GM23338 (cell line): ENCODE measurements around the gene CUL7. TPM values are rescaled to one million over a fixed set of nuclear protein-coding genes. Genes with fewer than 3 reads are reported as not detected.

Experiments used
- ATAC-seq: fragments of 200-7000 bp; cut with Tn5 transposase; 3 replicates; pipeline ENCODE4 v1.9.1; 2020
- DNase-seq: peaks from one replicate; pipeline ENCODE4 v3.0.0-alpha.2; 2015; ENCODE audit warnings: low spot score
- H2AFZ ChIP-seq: fragments of 200-600 bp; sonication (generic); 2 replicates; pipeline ENCODE4 v1.8.0; 2016; ENCODE audit warnings: antibody characterized with exemption, mild to moderate bottlenecking, moderate library complexity
- H3F3A ChIP-seq: fragments of 200-600 bp; sonication (generic); replicated peaks from 2 replicates; pipeline ENCODE4 v1.8.0; 2017; ENCODE audit warnings: antibody characterized with exemption, mixed run types, low read depth
- H3K27ac ChIP-seq: fragments of 200-600 bp; sonication (generic); 2 replicates; pipeline ENCODE4 v1.6.1; 2016; ENCODE audit warnings: low read depth
- H3K27me3 ChIP-seq: fragments of 200-600 bp; sonication (generic); 2 replicates; pipeline ENCODE4 v1.8.0; 2016; ENCODE audit warnings: mild to moderate bottlenecking, mixed run types, moderate library complexity; ENCODE audit not compliant: insufficient read depth
- H3K36me3 ChIP-seq: fragments of 200-600 bp; sonication (generic); 2 replicates; pipeline ENCODE4 v1.8.0; 2016; ENCODE audit warnings: mild to moderate bottlenecking; ENCODE audit not compliant: insufficient read depth
- H3K4me1 ChIP-seq: fragments of 200-600 bp; sonication (generic); 2 replicates; pipeline ENCODE4 v1.8.0; 2016; ENCODE audit warnings: mild to moderate bottlenecking, moderate library complexity; ENCODE audit not compliant: insufficient read depth
- H3K4me2 ChIP-seq: fragments of 200-600 bp; sonication (generic); 2 replicates; pipeline ENCODE4 v1.7.1; 2017; ENCODE audit warnings: mixed run types
- H3K4me3 ChIP-seq: fragments of 200-600 bp; sonication (generic); 2 replicates; pipeline ENCODE4 v1.6.1; 2016; ENCODE audit warnings: mixed run types
- H3K79me2 ChIP-seq: fragments of 200-600 bp; sonication (generic); replicated peaks from 2 replicates; pipeline ENCODE4 v1.8.0; 2017; ENCODE audit warnings: mild to moderate bottlenecking; ENCODE audit not compliant: insufficient read depth
- H3K9me2 ChIP-seq: fragments of 200-600 bp; sonication (generic); 2 replicates; pipeline ENCODE4 v1.8.0; 2017; ENCODE audit not compliant: insufficient read depth
- H4K20me1 ChIP-seq: fragments of 200-600 bp; sonication (generic); replicated peaks from 2 replicates; pipeline ENCODE4 v1.8.0; 2017; ENCODE audit warnings: mild to moderate bottlenecking; ENCODE audit not compliant: insufficient read depth
- H3K27ac Mint-ChIP-seq: 2 replicates; pipeline ENCODE4 v1.8.0; 2020; ENCODE audit warnings: inconsistent platforms, mild to moderate bottlenecking, moderate library complexity, mixed read lengths
- H3K27me3 Mint-ChIP-seq: 3 replicates; pipeline ENCODE4 v1.8.0; 2022; ENCODE audit warnings: low read depth, mild to moderate bottlenecking, moderate library complexity, mixed read lengths, inconsistent platforms; ENCODE audit not compliant: insufficient read depth, poor library complexity
- H3K36me3 Mint-ChIP-seq: 3 replicates; pipeline ENCODE4 v1.8.0; 2021; ENCODE audit warnings: low read depth, mild to moderate bottlenecking, inconsistent platforms, moderate library complexity, mixed read lengths
- H3K4me1 Mint-ChIP-seq: 3 replicates; pipeline ENCODE4 v1.8.0; 2020; ENCODE audit warnings: mild to moderate bottlenecking, inconsistent platforms, mixed read lengths
- H3K4me3 Mint-ChIP-seq: 3 replicates; pipeline ENCODE4 v1.8.0; 2021; ENCODE audit warnings: moderate library complexity, mild to moderate bottlenecking, inconsistent platforms, mixed read lengths
- H3K9me3 Mint-ChIP-seq: 3 replicates; pipeline ENCODE4 v1.8.0; 2020; ENCODE audit warnings: moderate library complexity, mild to moderate bottlenecking, inconsistent platforms, mixed read lengths
- CREB1 ChIP-seq: fragments of 250-450 bp; sonication (Bioruptor Pico); IDR thresholded peaks from 2 replicates; pipeline ENCODE4 v1.5.0; 2020; ENCODE audit warnings: low read depth, mild to moderate bottlenecking, moderate library complexity
- CTCF ChIP-seq, 2 experiments: fragments of 200-600 bp in 1 of 2; sonication (generic) in 1 of 2; conservative IDR thresholded peaks; 2 replicates each; pipeline versions ENCODE4 v1.5.1 to v1.6.1; 2016 to 2017; ENCODE audit warnings: antibody characterized with exemption in 2 of 2, low read depth in 2 of 2, mild to moderate bottlenecking in 2 of 2, moderate library complexity in 1 of 2
- ETS1 ChIP-seq: IDR thresholded peaks from 2 replicates; pipeline ENCODE4 v1.6.1; 2016; ENCODE audit warnings: antibody characterized with exemption
- EZH2 ChIP-seq: fragments of 200-600 bp; sonication (generic); IDR thresholded peaks from one replicate; pipeline ENCODE4 v1.8.0; 2017; ENCODE audit warnings: antibody characterized with exemption, mild to moderate bottlenecking, low read depth; ENCODE audit not compliant: unreplicated experiment
- JUNB ChIP-seq: IDR thresholded peaks from one replicate; pipeline ENCODE4 v1.6.1; 2016; ENCODE audit warnings: antibody characterized with exemption; ENCODE audit not compliant: unreplicated experiment
- NANOG ChIP-seq: IDR thresholded peaks from 2 replicates; pipeline ENCODE4 v1.6.1; 2016; ENCODE audit warnings: antibody characterized with exemption, borderline replicate concordance
- POLR2AphosphoS5 ChIP-seq: IDR thresholded peaks from 2 replicates; pipeline ENCODE4 v1.6.1; 2016; ENCODE audit warnings: antibody characterized with exemption, low read depth
- REST ChIP-seq: IDR thresholded peaks from one replicate; pipeline ENCODE4 v1.6.1; 2018; ENCODE audit warnings: antibody characterized with exemption; ENCODE audit not compliant: unreplicated experiment
- STAT1 ChIP-seq: IDR thresholded peaks from one replicate; pipeline ENCODE4 v1.6.1; 2016; ENCODE audit warnings: antibody characterized with exemption; ENCODE audit not compliant: unreplicated experiment
- ZNF114 ChIP-seq: fragments of 250-450 bp; sonication (Bioruptor Pico); IDR thresholded peaks from 2 replicates; pipeline ENCODE4 v1.5.0; 2020; ENCODE audit warnings: mild to moderate bottlenecking, moderate library complexity
- ZNF331 ChIP-seq: fragments of 250-450 bp; sonication (Bioruptor Pico); IDR thresholded peaks from 2 replicates; pipeline ENCODE4 v1.5.0; 2020; ENCODE audit warnings: low read depth, mild to moderate bottlenecking, moderate library complexity
- polyA plus RNA-seq: library from polyadenylated mRNA; unstranded; fragments of >200 nt; fragmentation: Nextera tagmentation; extraction: Ambion mirVana; gene quantifications from 2 replicates; pipeline ENCODE4 v1.2.1, GENCODE V29; 2016
- total RNA-seq: library from RNA; depleted of rRNA; stranded (reverse); fragments of >200 nt; shearing (Covaris generic); gene quantifications from 2 replicates; pipeline ENCODE4 v1.2.3, GENCODE V29; 2014

CUL7 gene
- total and polyA plus RNA-seq, 2 experiments from 2014 or later: 3.4 to 13.2 TPM

GRCh38 chr6:43007126-43007525 is 46.5 kb downstream of the CUL7 start (continued):
- TF ChIP-seq NANOG (no peak), EZH2 (no peak), ETS1 (no peak), ZNF331 (CRISPR knock-in tag) (no peak)

GRCh38 chr6:43006251-43006650 is 47.4 kb downstream of the CUL7 start:
- Histone ChIP-seq H3K4me2 (no peak overlapping the region), H3K27ac (no peak overlapping the region), H2AFZ (no peak overlapping the region), H4K20me1 (peaks cover 13% of the 10 kb centered on the region), H3K36me3 (peaks cover 8% of the 10 kb centered on the region; the same call in 1 of the 2 replicates), H3K79me2 (no peaks in the 10 kb centered on the region), H3K27me3 (no peaks in the 10 kb centered on the region), H3K4me3 (no peak overlapping the region), H3K9me2 (no peaks in the 10 kb centered on the region), H3K4me1 (0 out of 2 replicates have a peak, but pooled peaks cover 5% of the 10 kb centered on the region), H3F3A (0 out of 2 replicates have a peak, but pooled peaks cover 9% of the 10 kb centered on the region)
- DNase-seq (no peak), ATAC-seq (no peak)
- peaks cover 49% of the 10 kb centered on the region for H3K36me3 Mint-ChIP-seq
- H3K27ac Mint-ChIP-seq: no peak overlapping the region
- peaks cover 5% of the 10 kb centered on the region for H3K27me3 Mint-ChIP-seq
- no peaks in the 10 kb centered on the region for H3K9me3 Mint-ChIP-seq
- H3K4me3 Mint-ChIP-seq: no peak overlapping the region
- H3K4me1 Mint-ChIP-seq: peaks cover 4% of the 10 kb centered on the region; the same call in 2 of the 3 replicates
- no peak for TF ChIP-seq JUNB
- no peak for TF ChIP-seq REST
- no peak for TF ChIP-seq EZH2
- no peak for TF ChIP-seq ZNF331 (CRISPR knock-in tag)
- no peak for TF ChIP-seq STAT1
- no peak for TF ChIP-seq CREB1 (CRISPR knock-in tag)
- TF ChIP-seq ETS1: no peak
- TF ChIP-seq ZNF114: no peak
- no peak for TF ChIP-seq POLR2AphosphoS5
- TF ChIP-seq CTCF (conservative IDR thresholded peaks at IDR 0.05; ENCODE audit: low read depth in 2 of 2): no peak
